Skeletal muscle cell (primary cell): ENCODE measurements around the gene SECISBP2.

Experiments
- DNase-seq: peaks from one replicate; pipeline ENCODE4 v3.0.0-alpha.2; 2010; ENCODE audit warnings: low read depth
- H3K4me3 ChIP-seq: 2 replicates; pipeline ENCODE4 v1.5.1; 2011; ENCODE audit warnings: low read depth, mild to moderate bottlenecking, control low read depth, low read length, moderate library complexity

The SECISBP2 gene

GRCh38 chr9:89376741-89377351 lies 58.5 kb downstream of the SECISBP2 start:
- no peak for DNase-seq
- H3K4me3 ChIP-seq, result no peak overlapping the region

GRCh38 chr9:89377411-89377810 lies 59.1 kb downstream of the SECISBP2 start:
- no peak overlapping the region for H3K4me3 ChIP-seq
- DNase-seq, result no peak

GRCh38 chr9:89378541-89378940 lies 60.2 kb downstream of the SECISBP2 start:
- H3K4me3 ChIP-seq, result no peak overlapping the region
- DNase-seq, result no peak

- H3K4me3 ChIP-seq, result no peak overlapping the region
Measured at GRCh38 chr9:89379031-89379430, 60.7 kb downstream of the SECISBP2 start.

GRCh38 chr9:89379508-89380115 lies 61.3 kb downstream of the SECISBP2 start:
- DNase-seq, result no peak
- no peak overlapping the region for H3K4me3 ChIP-seq

More at GRCh38 chr9:89379031-89379430, 60.7 kb downstream of the SECISBP2 start:
- DNase-seq, result no peak

GRCh38 chr9:89380437-89381307 lies 62.4 kb downstream of the SECISBP2 start:
- no peak for DNase-seq
- no peak overlapping the region for H3K4me3 ChIP-seq

- DNase-seq, result no peak
- H3K4me3 ChIP-seq, result no peak overlapping the region
Measured at GRCh38 chr9:89381308-89381609, 63.0 kb downstream of the SECISBP2 start.

- no peak overlapping the region for H3K4me3 ChIP-seq
- DNase-seq, result no peak
Measured at GRCh38 chr9:89382026-89382986, 64.0 kb downstream of the SECISBP2 start.

- no peak for DNase-seq
- no peak overlapping the region for H3K4me3 ChIP-seq
Measured at GRCh38 chr9:89383030-89383720, 64.9 kb downstream of the SECISBP2 start.

GRCh38 chr9:89383721-89384300 lies 65.5 kb downstream of the SECISBP2 start:
- H3K4me3 ChIP-seq, result no peak overlapping the region

GRCh38 chr9:89384783-89385182 lies 66.5 kb downstream of the SECISBP2 start:
- no peak for DNase-seq
- no peak overlapping the region for H3K4me3 ChIP-seq

More at GRCh38 chr9:89383721-89384300, 65.5 kb downstream of the SECISBP2 start:
- DNase-seq, result no peak

GRCh38 chr9:89386206-89386605 lies 67.9 kb downstream of the SECISBP2 start:
- H3K4me3 ChIP-seq, result no peak overlapping the region
- no peak for DNase-seq

- no peak overlapping the region for H3K4me3 ChIP-seq
- DNase-seq, result no peak
Measured at GRCh38 chr9:89386797-89387196, 68.5 kb downstream of the SECISBP2 start.

GRCh38 chr9:89387197-89387849 lies 69.0 kb downstream of the SECISBP2 start:
- no peak for DNase-seq
- no peak overlapping the region for H3K4me3 ChIP-seq

GRCh38 chr9:89388084-89388867 lies 70.0 kb downstream of the SECISBP2 start:
- no peak overlapping the region for H3K4me3 ChIP-seq
- peak; percentile 62 for DNase-seq

- no peak for DNase-seq
- H3K4me3 ChIP-seq, result no peak overlapping the region
Measured at GRCh38 chr9:89388868-89389177, 70.5 kb downstream of the SECISBP2 start.

GRCh38 chr9:89390068-89390555 lies 71.8 kb downstream of the SECISBP2 start:
- no peak for DNase-seq
- no peak overlapping the region for H3K4me3 ChIP-seq
